Skeletal muscle cell (primary cell): ENCODE results near the gene MAP2K5.
A peak's percentile ranks its signal among the peaks of the same experiment; 100 is the strongest.

Experiments used
- DNase-seq: peaks from one replicate; pipeline ENCODE4 v3.0.0-alpha.2; 2010; ENCODE audit warnings: low read depth
- H3K4me3 ChIP-seq: 2 replicates; pipeline ENCODE4 v1.5.1; 2011; ENCODE audit warnings: low read depth, mild to moderate bottlenecking, control low read depth, low read length, moderate library complexity

MAP2K5 gene

GRCh38 chr15:67838789-67839332 is 296.4 kb downstream of the MAP2K5 start:
- no peak for DNase-seq
- peak overlapping the region; percentile 31 for H3K4me3 ChIP-seq

- H3K4me3 ChIP-seq = peak overlapping the region; percentile 97
- DNase-seq = no peak
Observed at GRCh38 chr15:67839499-67839928, 297.0 kb downstream of the MAP2K5 start.

DNA sequence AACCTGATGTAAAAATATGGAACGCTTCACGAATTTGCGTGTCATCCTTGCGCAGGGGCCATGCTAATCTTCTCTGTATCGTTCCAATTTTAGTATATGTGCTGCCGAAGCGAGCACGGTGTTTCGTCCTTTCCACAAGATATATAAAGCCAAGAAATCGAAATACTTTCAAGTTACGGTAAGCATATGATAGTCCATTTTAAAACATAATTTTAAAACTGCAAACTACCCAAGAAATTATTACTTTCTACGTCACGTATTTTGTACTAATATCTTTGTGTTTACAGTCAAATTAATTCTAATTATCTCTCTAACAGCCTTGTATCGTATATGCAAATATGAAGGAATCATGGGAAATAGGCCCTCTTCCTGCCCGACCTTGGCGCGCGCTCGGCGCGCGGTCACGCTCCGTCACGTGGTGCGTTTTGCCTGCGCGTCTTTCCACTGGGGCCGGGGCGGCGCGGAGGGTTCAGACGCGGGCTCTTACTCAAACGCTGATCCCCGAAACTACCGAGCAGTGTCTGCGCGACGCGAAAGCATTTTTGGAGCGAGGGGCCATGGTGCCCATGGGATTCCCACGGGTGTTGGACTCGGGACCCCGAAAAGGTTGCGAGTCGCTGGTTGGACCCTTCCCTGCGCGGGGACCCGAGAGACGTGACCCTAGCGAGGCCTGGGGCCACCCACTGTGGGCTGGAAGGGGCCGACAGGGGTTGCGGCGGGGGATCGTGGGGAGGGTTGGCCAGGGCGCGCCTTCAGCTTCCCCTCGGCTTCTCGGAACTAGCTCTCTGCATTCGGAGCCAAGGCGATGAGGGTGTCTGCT is 297.6 kb downstream of the MAP2K5 start, which contains the start of gene RNU6-1:
Gene RNU6-1 (minus strand): TSS at position 117 of the 820 bp plus-strand sequence.
- DNase-seq = peak; percentile 69
- peak within 1 kb of the TSS; percentile 97 for H3K4me3 ChIP-seq

DNA sequence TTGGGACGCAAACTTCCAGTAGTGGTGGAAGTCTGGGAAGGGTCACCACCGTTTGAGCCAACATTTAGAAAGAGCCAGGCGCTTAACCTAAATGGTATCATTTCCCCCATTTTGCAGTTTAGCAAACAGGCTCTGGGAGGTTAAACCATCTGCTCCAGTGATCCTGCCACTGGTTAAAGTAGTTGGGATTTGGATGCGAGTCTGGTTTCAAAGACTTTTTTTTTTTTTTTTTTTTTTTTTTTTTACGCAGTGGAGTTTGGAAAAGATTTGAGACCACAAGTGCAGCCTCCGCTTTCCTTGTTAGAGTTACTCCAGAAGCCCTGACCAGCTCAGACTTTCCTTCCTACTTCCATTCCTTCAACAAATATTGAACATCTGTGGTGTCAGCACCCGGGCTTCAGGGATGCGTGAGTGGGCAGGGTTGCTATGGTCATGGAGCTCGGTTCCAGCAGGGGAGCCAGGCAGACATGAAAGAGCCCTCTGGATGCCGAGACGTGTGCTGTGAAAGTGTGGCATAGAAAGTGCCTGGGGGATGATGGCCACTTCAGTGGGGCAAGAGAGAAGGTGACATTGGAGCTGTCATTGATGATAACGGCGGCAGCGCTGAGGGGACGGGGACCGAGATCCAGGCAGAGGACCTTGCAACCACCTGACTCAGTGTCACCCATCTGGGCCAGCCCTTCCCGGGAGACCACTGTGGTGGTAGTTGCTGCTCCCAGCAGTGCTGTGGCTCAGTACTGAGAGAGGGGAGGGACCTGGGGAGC is 298.4 kb downstream of the MAP2K5 start:
- no peak for DNase-seq
- H3K4me3 ChIP-seq = peak overlapping the region; percentile 97

GRCh38 chr15:67841513-67841762 is 298.9 kb downstream of the MAP2K5 start:
- DNase-seq = no peak
- H3K4me3 ChIP-seq = peak overlapping the region; percentile 97

GRCh38 chr15:67843092-67843501 is 300.6 kb downstream of the MAP2K5 start:
- H3K4me3 ChIP-seq = no peak overlapping the region
- no peak for DNase-seq

GRCh38 chr15:67843571-67844387 is 301.3 kb downstream of the MAP2K5 start:
- no peak overlapping the region for H3K4me3 ChIP-seq
- peak; percentile 62 for DNase-seq

GRCh38 chr15:67845974-67846373 is 303.5 kb downstream of the MAP2K5 start:
- no peak for DNase-seq
- H3K4me3 ChIP-seq = no peak overlapping the region

GRCh38 chr15:67849538-67849937 is 307.0 kb downstream of the MAP2K5 start:
- DNase-seq = no peak
- H3K4me3 ChIP-seq = no peak overlapping the region

DNA sequence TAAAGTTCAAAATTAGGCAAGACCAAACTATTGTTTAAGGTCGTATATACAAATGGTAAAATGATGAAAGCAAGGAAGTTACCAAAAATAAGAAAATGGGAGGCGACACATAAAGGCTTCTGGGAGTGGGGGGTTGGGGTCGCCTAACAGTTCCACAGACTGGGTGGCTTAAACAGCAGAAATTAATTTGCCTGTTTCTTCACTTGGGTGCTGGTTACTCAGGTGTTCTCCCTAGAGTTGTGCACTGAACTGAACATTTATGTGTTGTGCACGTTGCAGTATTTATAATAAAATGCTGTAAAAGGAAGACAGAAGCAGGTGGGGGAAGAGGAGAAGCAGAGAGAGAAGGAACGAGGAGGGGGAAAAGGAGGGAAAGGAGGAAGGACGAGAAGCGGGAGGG is 307.8 kb downstream of the MAP2K5 start:
- no peak for DNase-seq

DNA sequence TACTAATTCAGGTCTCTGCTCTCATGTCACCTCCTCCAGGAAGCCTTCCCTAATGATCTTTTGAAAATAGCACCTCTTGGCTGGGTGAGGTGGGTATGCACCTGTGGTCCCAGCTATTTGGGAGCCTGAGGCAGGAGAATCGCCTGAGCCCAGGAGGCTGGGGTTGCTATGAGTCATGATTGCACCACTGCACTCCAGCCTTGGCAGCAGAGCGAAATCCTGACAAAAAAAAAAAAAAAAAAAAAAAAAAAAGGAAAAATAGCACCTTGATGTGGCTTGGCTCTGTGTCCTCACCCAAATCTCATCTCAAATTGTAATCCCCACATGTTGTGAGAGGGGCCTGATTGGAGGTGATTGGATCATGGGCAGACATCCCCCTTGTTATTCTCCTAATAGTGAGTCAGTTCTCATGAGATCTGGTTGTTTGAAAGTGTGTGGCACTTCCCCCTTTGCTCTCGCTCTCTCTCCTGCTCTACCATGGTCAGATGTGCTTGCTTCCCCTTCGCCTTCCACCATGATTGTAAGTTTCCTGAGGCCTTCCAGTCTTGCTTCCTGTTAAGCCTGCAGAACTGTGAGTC is 308.6 kb downstream of the MAP2K5 start:
- no peak for DNase-seq
- H3K4me3 ChIP-seq = no peak overlapping the region

More for the DNA sequence above, 307.8 kb downstream of the MAP2K5 start:
- H3K4me3 ChIP-seq = no peak overlapping the region

DNA sequence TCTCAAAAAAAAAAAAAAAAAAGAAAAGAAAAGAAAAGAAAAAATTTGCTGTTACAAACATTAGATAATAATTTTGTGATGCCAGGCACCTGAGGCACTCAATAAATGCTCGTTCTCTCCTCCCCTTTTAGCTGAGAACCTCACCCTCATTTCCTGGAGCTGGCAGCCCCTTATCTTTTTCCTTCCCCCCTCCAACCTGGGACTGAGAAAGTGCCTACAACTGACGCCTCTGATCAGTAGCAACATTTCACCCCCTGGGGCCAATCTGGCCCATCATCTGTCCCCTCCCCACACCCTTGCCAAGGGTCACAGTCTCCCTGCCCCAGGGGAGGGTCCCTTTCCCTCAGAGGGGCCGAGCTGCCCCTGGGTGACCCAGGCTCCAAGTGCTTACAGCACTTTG is 309.9 kb downstream of the MAP2K5 start:
- no peak for DNase-seq
- H3K4me3 ChIP-seq = no peak overlapping the region

- H3K4me3 ChIP-seq = no peak overlapping the region
- no peak for DNase-seq
Observed at GRCh38 chr15:67853454-67853853, 311.0 kb downstream of the MAP2K5 start.

- no peak for DNase-seq
- H3K4me3 ChIP-seq = no peak overlapping the region
Observed at GRCh38 chr15:67854358-67854757, 311.9 kb downstream of the MAP2K5 start.

DNA sequence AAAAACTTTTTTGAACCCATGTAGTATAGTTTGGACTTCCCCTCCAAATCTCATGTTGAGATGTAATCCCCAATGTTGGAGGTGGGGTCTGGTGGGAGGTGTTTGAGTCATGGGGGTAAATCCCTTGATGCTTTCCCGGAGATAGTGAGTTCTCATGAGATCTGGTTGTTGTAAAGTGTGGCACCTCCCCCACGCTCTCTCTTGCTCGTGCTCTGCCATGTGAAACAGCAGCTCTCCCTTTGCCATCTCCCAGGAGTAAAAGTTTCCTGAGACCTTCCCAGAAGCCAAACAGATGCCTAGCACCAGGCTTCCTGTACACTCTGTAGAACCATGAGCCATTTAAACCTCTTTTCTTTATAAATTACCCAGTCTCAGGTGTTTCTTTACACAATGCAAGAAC is 313.3 kb downstream of the MAP2K5 start:
- no peak overlapping the region for H3K4me3 ChIP-seq
- DNase-seq = no peak
